SIG-M5 treated with dmso at 0.1 percent for 504 hours (cell line): ENCODE measurements around the gene TJP3.

Experiments
- DNase-seq: peaks from one replicate; lab custom pipeline; 2025; ENCODE audit not compliant: unreplicated experiment; lab: John Stamatoyannopoulos, UW

TJP3 gene

DNA sequence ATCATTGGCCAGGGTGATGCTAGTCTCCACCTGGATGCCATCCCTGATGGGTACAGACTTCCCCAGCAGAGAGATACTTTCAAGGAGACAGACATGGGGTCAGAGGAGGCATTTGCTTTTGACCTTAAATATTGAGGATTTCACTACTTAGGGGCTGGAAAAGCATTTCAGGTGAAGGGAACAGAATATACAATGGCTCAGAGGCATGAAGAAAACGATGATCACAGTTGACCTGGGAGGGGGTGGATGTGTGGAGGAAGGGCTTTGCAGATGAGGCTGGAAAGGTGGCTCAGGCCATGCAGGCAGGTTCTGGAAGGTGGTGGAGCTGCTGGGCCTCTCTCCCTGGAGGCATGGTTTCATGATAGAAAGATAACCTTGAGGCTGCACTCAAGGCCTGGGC, 74.1 kb downstream of the TJP3 start:
- DNase-seq: no peak

DNA sequence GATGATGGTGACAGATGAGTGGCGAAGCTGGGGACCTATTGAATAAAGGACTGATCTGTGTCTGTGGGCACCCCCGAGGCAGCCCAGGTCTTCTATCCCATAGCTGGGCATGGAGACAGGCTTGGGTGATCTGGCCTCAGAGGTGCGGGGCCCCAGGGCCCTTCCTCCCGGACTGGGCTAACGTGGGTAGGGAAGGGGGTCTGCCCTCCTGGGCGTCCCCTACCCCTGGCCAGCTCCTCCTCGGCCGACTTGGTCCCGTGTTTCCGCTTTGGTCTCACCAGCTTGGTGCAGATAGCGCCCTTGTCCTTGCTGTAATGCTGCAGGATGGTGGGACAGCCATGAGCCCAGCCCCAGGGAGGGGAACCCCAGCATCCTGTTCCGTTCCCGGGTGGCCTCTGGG, 74.7 kb downstream of the TJP3 start:
- no peak for DNase-seq

DNA sequence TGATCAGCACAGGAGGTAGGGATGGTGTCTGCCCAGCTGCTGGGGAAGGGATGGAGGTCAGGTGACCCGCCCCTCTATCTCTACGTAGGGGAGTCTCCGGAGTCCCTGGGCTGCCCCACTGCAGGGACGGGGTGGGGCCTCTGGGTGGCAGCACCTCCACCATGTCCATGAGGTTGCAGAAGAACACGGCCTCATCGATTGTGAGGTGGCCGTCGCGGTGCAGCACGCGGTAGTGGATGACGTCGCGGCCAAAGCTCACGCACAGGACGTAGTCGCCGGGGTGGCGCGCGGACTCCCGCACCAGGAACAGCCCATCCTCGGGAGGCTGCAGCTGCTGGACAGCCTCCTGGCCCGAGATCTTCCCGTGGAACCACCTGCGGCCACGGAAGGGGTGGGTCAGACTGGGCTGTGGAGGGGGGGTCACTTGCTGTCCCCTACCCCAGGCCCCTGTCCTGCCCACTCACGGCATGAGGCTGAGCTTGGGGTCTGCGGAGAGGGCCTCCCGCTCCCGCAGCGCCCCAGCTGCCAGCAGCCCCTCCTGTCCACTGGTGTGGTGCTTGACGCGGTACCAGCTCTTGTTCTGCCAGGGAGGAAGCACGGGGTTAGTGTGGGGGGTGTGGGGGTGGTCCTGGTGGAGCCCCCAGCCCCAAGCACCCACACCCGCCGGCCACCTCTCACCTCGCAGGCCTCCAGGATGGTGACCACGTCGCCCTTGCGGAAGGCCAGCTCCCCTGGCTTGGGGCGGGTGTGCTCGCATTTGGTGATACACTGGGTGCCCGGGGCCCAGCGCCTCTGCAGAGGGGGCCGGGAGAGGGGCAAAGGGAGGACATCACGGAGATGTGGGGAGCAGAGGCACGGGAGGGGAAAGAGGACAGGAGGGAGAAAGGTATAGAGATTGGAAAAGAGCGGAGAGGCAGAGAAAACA, 75.7 kb downstream of the TJP3 start:
- DNase-seq: no peak

DNA sequence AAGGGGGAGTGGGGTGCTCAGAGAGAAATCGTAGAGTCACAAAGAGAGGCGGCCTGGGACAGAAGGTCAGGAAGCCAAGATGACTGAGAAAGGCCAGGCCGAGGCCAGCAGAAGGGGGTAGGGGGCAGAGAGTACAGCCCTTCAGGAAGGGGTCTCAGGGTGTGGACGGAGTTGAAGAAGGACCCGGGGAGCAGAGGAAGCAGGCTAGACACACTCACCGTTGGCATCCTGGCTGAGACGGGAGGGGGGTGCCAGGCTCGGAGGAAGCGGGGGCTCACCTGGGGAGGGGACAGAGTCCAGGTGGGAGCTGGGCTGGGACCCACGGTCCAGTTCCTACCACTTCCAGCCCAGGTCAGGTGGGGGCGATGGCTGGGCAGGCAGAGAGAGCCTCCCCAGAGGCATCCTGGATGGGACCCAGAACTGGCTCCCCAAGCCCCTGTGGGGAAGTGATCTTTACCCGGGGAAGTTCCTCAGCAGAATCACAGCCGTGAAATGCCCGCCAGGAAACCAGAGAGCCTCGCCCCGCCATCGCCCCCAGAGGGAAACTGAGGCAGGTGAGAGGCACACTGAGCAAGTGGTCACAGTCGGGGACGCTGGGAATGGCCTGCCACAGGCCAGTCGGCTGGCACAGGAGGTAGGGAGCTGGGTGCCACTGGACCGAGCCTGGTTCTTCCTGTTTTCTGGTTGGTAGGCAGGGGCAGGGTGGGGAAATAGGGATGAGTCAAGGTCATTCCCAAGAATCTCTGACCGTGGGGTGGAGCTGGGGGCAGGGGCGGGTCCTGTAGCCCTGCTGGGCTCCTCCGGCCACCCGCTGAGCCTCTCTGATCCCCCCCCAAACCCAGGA, 76.6 kb downstream of the TJP3 start:
- no peak for DNase-seq

DNA sequence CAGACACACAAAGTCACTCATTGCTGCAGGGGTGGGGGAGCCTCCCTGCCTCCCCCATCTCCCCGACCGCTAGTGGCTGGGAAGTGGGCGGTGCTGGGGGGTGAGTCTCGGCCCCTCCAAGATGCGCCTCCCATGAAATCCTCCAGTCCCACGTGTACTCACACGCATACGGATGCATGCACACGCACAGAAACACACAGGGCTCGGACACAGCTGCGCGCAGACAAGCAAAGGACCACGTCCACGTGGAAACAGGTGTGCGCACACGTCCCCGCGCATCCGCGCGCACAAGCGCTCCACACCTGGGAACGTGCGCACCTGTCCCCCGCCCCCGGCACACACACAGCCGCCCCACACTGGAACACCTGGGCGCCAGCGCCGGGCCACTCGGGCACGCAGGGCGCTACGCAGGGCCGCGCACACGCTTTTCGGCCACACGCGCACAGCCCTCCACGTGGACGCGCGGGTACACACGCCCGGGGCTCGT, 77.3 kb downstream of the TJP3 start:
- peak; percentile 41 for DNase-seq

DNA sequence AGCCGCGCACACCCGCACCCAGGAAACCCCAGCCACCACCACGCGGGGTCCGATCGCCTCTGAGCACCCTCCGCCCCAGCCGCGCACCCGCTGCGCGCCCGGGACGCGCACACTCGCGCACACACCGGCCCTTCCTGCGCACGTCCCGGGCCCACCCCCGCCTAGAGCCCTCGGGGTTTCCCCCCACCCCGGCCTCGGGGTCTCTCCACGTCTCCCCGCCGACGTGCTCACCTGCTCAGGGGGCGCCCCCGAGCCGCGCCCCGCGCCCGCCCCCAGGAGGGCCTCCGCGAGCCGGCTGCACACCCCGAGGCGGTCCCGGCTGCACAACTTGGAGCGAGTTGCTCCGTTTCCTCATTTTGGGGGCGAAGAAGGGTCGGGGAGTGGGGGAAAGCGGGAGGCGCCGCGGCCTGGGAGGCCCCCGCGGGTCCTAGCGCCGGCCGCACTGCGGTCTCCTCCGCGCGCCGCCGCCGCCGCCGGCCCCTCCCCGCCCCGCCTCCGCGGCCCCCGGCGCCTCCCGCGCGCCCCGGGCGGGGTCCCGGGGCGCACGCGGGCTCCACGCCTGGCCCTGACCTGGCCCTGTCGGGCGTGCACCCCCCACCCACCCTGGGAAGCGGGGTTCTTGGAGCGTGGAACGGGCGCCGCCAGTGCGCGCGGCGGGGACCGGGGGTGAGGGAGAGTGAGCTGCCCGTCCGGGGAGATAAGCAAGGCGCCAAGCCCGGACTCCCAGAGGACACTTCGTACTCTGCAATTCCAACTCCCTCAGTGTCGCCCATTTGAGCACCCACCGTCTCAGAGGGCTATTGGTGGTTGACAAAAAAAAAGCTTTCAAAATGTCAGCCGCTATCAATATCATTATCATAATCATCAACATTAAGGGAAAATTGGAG, 78.0 kb downstream of the TJP3 start, which contains the start of gene MATK:
Gene MATK, minus strand, starts transcription at position 444 of the 887 bp plus-strand sequence. CDS start 1,246 bp downstream, outside the sequence.
- peak; percentile 79 for DNase-seq

DNA sequence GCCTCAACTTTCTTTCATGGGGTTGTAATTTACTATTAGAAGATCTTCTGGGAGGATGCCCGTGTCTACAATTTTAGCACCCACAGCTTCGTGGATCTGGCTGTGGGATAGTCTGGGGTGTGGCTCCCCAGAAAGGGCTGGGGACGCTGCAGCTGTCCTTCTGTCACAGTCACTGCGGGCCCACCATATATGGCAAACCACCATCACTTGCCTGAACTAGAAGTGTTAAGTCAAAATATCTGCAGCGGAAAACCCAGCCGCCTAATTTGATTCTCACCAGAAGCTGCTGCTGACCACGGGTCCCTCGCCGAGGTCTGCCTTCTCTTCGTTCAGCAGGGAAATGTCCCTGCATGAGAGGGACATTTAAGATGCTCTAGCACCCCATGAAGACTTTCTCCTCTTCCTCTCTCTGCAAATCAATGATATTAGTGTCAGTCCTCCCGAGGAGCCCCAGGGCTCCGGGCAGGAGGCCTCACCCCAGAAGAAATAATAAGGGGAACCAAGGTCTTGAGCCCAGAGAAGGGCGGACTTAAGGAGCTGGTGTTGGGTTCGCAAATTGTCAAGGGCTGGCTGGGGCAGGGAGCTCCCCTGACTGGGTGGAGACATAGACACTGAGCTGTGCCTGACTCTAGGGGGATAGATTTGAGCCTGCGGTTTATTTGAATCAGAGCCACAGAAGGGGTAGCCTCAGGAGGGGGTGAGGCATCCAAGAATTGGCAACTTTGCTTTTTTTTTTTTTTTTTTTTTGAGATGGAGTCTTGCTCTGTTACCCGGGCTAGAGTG, 81.0 kb downstream of the TJP3 start:
- DNase-seq: no peak

DNA sequence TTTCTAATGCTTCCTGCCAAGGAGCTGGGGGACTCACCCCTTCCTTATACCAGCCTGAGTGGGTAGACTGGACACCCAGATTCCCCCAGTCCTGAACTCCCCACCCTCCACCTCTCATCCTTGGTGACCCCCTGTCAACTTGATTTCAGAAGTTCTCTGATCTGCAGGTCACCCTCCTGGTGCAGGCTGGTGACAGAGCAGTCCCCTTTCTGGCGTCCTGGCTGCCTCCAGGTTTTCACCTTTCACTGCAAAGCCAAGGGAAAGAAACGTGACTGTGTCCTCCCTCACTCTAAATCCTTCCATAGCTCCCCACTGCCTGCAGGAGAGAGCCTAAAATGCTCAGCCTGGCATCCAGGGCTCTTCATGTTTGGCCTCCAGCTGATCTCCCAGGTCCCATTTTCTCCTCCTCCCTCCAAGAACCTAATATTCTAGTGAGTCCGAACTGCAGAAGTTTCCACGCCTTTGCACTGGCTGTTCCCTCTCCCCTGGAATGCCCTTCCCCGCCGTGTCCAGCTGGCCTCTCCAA, 82.1 kb downstream of the TJP3 start:
- DNase-seq: no peak

DNA sequence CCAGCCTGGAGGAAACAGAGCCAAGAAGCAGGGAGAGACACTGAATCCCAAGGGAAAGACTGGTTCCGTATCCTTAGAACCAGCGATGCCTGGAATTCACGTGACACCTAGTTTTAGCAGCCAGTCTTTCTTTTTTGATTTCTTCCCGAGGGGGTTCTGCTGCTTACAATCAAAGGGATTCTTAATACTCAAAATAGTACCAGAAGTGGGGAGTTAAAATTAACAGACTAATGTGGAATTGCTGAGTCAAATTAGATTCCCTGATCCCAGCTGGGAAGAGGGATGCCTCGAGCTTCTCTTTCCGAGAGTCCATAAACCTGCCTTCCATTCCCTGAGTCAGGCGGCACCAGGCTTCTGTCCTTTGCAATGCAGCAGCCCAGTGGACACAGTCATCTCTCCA, 82.8 kb downstream of the TJP3 start:
- DNase-seq: no peak

DNA sequence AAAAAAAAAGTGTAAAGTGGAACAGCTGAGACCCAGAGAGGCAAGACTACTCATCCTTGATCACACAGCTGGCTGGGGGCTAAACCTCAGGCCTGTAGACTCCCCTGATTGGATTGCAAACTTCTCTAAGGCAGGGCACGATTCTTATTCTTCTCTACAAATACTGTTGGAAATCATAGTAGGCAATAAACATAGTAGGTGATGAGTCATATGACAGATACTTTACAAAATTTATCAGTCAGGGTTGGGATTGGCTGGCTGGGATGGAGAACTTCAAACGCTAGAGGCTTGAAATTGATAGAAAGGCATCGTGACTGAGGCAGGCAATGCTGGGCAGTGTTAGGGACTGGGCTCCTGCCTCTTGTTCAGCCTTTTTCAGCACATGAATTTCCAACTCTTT, 83.9 kb downstream of the TJP3 start:
- DNase-seq: no peak

DNA sequence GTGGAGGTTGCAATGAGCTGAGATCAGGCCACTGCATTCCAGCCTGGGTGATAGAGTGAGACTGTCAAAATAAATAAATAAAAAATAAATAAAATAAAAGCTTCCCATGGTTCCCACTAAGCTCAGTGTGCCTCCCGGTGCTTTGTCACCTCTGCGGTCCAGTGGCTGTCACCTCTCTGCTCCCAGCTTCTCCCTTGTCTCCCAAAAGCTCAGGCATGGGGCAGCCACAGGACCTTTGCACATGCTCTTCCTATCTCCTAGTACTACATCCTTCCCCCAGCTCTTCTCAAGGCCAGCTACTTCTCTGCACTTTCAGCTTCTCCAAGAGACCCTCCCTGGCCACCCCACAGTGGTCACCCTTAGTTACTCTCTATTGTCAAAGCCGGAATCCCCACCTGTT, 85.6 kb downstream of the TJP3 start:
- no peak for DNase-seq

DNA sequence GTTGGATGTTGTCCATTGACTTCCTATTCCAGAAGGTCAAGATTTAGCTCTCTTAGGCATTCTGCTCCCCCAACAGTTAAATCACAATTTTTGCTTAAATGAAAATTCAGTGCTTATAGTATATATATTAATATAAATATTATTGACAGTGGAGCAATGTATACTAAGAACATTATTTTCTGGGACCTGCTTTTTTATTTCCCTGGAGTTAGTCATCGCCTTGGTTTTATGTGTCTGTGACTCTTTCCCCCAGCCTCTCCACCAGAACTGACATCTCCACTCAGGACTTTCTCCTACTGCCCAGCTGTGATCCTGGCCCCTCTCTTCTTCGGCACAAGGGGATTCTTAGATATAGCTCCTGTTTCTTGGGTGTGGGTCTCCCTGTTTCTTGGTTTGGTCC, 88.2 kb downstream of the TJP3 start:
- DNase-seq: no peak

DNA sequence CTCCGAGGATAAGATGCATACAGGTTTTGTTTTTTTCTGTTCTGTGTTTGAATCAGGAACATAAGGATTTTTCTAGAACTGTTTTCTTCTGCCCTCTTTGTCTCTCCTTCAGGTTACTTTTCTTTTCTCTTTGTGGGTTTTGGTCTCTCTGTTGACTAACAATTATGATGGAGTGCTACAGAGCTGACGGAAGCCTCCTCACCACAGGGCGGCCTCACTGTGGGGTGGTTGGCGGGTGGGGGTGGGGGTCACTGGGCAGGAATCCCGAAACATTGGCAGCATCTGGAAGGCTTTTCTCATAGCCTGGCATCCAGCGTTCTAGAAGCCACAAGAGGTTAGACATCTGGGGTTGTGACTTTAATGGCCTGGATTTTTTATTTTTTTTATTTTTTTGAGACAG, 90.0 kb downstream of the TJP3 start:
- no peak for DNase-seq
